ENCODE measurements around the gene SFXN2. TPM values are rescaled to one million over a fixed set of nuclear protein-coding genes. Genes with fewer than 3 reads are reported as not detected.
A peak's percentile ranks its signal among the peaks of the same experiment; 100 is the strongest.

Gene SFXN2
- total and polyA plus RNA-seq, 2 donors (not counting 1 experiment from before 2014, with no cell fraction given) = 3.1 to 6.5 TPM

DNA sequence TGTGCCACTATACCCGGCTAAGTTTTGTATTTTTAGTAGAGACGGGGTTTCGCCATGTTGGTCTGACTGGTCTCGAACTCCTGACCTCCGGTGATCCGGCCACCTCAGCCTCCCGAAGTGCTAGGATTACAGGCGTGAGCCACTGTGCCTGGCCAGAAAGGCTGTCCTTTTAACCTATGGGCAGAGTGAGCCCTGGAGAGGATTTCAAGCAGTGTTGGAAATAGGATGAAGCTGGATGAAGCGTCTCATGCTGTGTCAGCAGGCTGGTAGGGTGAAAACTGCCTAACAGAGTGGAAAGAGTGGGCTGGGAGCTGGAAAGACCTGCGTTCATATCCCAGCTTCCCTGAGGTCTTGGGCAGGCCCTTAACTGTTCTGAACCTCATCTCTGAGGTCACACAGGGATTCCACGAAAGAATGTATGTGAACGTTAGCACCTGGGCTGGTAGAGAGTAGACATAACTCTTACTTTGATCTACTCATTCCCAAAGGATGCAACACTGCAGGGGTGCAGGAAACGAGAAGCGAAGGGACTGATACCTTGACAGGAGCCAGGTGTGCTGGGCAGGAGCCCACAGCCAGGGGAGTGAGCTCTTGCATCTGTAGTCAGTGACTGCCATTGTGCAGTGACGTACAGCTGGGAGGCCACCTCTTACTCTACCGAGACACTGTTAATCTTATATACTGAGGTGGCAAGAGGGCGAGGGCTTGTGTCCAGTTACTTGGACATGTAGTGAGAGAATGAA, 63.4 kb downstream of the SFXN2 start:
- Histone ChIP-seq H2AFZ (ENCODE audit: low read length) (no peak overlapping the region), H3K4me3 (replicated peaks in 1 of 4; ENCODE audit: control extremely low read depth in 1 of 4, insufficient read depth in 1 of 4, low read depth in 3 of 4, low read length in 4 of 4) (no peak overlapping the region), H3K4me1 (ENCODE audit: control insufficient read depth, extremely low read depth, insufficient read depth, low read length) (peaks cover 44% of the 10 kb centered on the region), H3K9me3 (ENCODE audit: control insufficient read depth, insufficient read depth, low read depth, low read length) (no peaks in the 10 kb centered on the region), H3K79me2 (ENCODE audit: control insufficient read depth, insufficient read depth, low read length) (peaks cover 13% of the 10 kb centered on the region), H3K9ac (ENCODE audit: insufficient read depth, low read length) (no peak overlapping the region), H3K36me3 (ENCODE audit: control insufficient read depth, insufficient read depth, low read length) (no peaks in the 10 kb centered on the region), H3K27ac (ENCODE audit: insufficient read depth, low read length) (no peak overlapping the region), H4K20me1 (ENCODE audit: control insufficient read depth, extremely low read depth, insufficient read depth, low read length) (no peaks in the 10 kb centered on the region), H3K4me2 (ENCODE audit: extremely low read depth, insufficient read depth, low read length) (no peak overlapping the region), H3K27me3 (ENCODE audit: control insufficient read depth, insufficient read depth, low read length) (no peaks in the 10 kb centered on the region)
- TF ChIP-seq EZH2 (IDR thresholded peaks at IDR 0.05; ENCODE audit: low read length, missing control alignments) = no peak
- TF ChIP-seq, protein P1, sequence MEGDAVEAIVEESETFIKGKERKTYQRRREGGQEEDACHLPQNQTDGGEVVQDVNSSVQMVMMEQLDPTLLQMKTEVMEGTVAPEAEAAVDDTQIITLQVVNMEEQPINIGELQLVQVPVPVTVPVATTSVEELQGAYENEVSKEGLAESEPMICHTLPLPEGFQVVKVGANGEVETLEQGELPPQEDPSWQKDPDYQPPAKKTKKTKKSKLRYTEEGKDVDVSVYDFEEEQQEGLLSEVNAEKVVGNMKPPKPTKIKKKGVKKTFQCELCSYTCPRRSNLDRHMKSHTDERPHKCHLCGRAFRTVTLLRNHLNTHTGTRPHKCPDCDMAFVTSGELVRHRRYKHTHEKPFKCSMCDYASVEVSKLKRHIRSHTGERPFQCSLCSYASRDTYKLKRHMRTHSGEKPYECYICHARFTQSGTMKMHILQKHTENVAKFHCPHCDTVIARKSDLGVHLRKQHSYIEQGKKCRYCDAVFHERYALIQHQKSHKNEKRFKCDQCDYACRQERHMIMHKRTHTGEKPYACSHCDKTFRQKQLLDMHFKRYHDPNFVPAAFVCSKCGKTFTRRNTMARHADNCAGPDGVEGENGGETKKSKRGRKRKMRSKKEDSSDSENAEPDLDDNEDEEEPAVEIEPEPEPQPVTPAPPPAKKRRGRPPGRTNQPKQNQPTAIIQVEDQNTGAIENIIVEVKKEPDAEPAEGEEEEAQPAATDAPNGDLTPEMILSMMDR (conservative IDR thresholded peaks at IDR 0.05 in 1 of 2, IDR thresholded peaks at IDR 0.05 in 1 of 2; ENCODE audit: low read depth in 1 of 2, low read length in 2 of 2) = no peak
- no peak for DNase-seq (ENCODE audit: low read depth in 2 of 2)

DNA sequence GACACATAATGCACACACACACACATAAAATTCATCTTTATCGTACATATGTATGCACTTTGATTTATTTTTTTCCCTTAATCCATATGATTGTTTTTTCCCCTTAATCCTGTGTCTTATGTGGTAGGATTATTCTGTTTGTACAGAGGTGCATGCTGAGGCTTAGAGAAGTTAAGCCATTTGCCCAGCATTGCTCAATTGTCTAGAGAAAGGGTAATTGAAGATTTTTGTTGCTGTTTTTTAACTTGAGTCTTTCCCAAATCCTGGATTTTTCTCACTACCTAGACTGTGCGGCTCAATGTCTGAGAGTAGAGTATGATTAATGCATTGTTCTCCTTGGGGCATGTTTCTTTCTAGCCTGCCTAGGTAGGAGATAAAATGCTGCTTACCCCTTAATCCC, 64.3 kb downstream of the SFXN2 start:
- Histone ChIP-seq H3K4me2 (ENCODE audit: extremely low read depth, insufficient read depth, low read length) (no peak overlapping the region), H3K79me2 (ENCODE audit: control insufficient read depth, insufficient read depth, low read length) (peaks cover 13% of the 10 kb centered on the region)

DNA sequence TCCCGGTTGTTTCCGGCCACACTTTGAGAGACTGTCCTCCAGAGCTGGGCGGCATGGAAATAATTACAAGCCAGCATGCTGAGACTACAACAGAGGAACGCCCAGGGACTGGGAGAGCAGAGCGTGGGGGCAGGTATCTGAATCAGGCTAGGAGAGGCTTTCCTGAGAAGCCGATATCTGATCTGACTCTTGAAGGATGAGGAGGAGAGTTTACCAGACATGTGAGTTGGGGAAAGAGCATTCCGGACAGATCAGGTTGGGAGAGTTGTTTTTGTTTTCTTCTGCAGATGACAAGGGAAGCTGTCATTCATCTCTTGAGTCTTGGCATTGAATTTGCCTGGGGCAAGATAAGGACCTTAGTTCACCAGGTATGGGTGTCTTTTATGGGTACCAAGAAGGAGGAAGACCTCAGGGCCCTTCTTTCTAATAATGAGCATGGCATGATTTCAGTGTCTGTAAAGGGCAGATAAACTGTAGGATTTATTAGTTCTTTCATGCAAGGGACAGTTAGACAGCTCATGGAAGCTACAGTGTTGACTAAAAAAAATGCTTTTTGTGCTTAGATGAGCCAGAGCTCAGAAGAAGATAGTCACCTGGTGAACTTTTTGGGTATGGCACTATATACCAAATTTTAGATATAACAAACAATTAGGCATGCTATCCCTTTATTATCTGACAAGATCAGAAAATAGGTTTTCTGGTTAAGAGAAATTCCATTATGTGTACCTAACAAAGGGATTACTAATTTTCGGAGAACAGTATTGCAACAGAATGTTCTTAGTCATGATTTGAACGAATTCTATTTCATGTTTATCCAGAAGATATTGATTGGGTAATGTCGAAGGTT, 65.5 kb downstream of the SFXN2 start:
- Histone ChIP-seq H3K36me3 (ENCODE audit: control insufficient read depth, insufficient read depth, low read length) (no peaks in the 10 kb centered on the region), H3K9ac (ENCODE audit: insufficient read depth, low read length) (no peak overlapping the region), H3K4me2 (ENCODE audit: extremely low read depth, insufficient read depth, low read length) (no peak overlapping the region), H3K27ac (ENCODE audit: insufficient read depth, low read length) (no peak overlapping the region), H3K4me1 (ENCODE audit: control insufficient read depth, extremely low read depth, insufficient read depth, low read length) (peaks cover 43% of the 10 kb centered on the region), H4K20me1 (ENCODE audit: control insufficient read depth, extremely low read depth, insufficient read depth, low read length) (peaks cover 3% of the 10 kb centered on the region), H3K27me3 (ENCODE audit: control insufficient read depth, insufficient read depth, low read length) (no peaks in the 10 kb centered on the region), H3K79me2 (ENCODE audit: control insufficient read depth, insufficient read depth, low read length) (peaks cover 7% of the 10 kb centered on the region), H2AFZ (ENCODE audit: low read length) (no peak overlapping the region), H3K9me3 (ENCODE audit: control insufficient read depth, insufficient read depth, low read depth, low read length) (no peaks in the 10 kb centered on the region), H3K4me3 (replicated peaks in 1 of 4; ENCODE audit: control extremely low read depth in 1 of 4, insufficient read depth in 1 of 4, low read depth in 3 of 4, low read length in 4 of 4) (no peak overlapping the region)
- peak; percentile 74 to 77 for DNase-seq (ENCODE audit: low read depth in 2 of 2)
- TF ChIP-seq EZH2 (IDR thresholded peaks at IDR 0.05; ENCODE audit: low read length, missing control alignments) = no peak
- TF ChIP-seq, protein P1 (conservative IDR thresholded peaks at IDR 0.05 in 1 of 2, IDR thresholded peaks at IDR 0.05 in 1 of 2; ENCODE audit: low read depth in 1 of 2, low read length in 2 of 2) = no peak

More for the DNA sequence above, 64.3 kb downstream of the SFXN2 start:
- H3K9me3 ChIP-seq (ENCODE audit: control insufficient read depth, insufficient read depth, low read depth, low read length) = no peaks in the 10 kb centered on the region
- H3K4me1 ChIP-seq (ENCODE audit: control insufficient read depth, extremely low read depth, insufficient read depth, low read length) = peaks cover 50% of the 10 kb centered on the region
- H3K4me3 ChIP-seq (replicated peaks in 1 of 4; ENCODE audit: control extremely low read depth in 1 of 4, insufficient read depth in 1 of 4, low read depth in 3 of 4, low read length in 4 of 4) = no peak overlapping the region
- no peak overlapping the region for H2AFZ ChIP-seq (ENCODE audit: low read length)
- no peak overlapping the region for H3K27ac ChIP-seq (ENCODE audit: insufficient read depth, low read length)
- TF ChIP-seq, protein P1 (conservative IDR thresholded peaks at IDR 0.05 in 1 of 2, IDR thresholded peaks at IDR 0.05 in 1 of 2; ENCODE audit: low read depth in 1 of 2, low read length in 2 of 2) = no peak
- no peak for TF ChIP-seq EZH2 (IDR thresholded peaks at IDR 0.05; ENCODE audit: low read length, missing control alignments)
- DNase-seq (ENCODE audit: low read depth in 2 of 2) = no peak
- H3K27me3 ChIP-seq (ENCODE audit: control insufficient read depth, insufficient read depth, low read length) = no peaks in the 10 kb centered on the region
- no peak overlapping the region for H3K9ac ChIP-seq (ENCODE audit: insufficient read depth, low read length)
- H4K20me1 ChIP-seq (ENCODE audit: control insufficient read depth, extremely low read depth, insufficient read depth, low read length) = peaks cover 3% of the 10 kb centered on the region
- no peaks in the 10 kb centered on the region for H3K36me3 ChIP-seq (ENCODE audit: control insufficient read depth, insufficient read depth, low read length)

All from fibroblast of lung (primary cell).